HepG2 (cell line): ENCODE measurements around the gene ZKSCAN8. TPM values are rescaled to one million over a fixed set of nuclear protein-coding genes. Genes with fewer than 3 reads are reported as not detected.

ENCODE experiments used
- AHR ChIP-seq: IDR thresholded peaks from 2 replicates; pipeline ENCODE4 v1.6.1; 2018; ENCODE audit warnings: missing genetic modification reagents, missing compliant biosample characterization
- ELF3 ChIP-seq: IDR thresholded peaks from 2 replicates; pipeline ENCODE4 v1.6.1; 2016; ENCODE audit warnings: missing genetic modification reagents, missing compliant biosample characterization
- IRX3 ChIP-seq: sonication (generic); formaldehyde crosslinking; IDR thresholded peaks from 2 replicates; pipeline ENCODE4 v1.8.1; 2023; ENCODE audit warnings: mild to moderate bottlenecking, low read depth, missing genetic modification reagents, borderline replicate concordance
- KDM6A ChIP-seq: IDR thresholded peaks from 2 replicates; pipeline ENCODE4 v1.6.1; 2016; ENCODE audit warnings: low read depth
- MEIS1 ChIP-seq: sonication (generic); formaldehyde crosslinking; IDR thresholded peaks from 2 replicates; pipeline ENCODE4 v1.9.0; 2021; ENCODE audit warnings: mild to moderate bottlenecking, missing genetic modification reagents, moderate library complexity, borderline replicate concordance
- MZF1 ChIP-seq: sonication (generic); formaldehyde crosslinking; IDR thresholded peaks from 2 replicates; pipeline ENCODE4 v1.8.1; 2023; ENCODE audit warnings: mild to moderate bottlenecking, missing genetic modification reagents, borderline replicate concordance
- NR2F6 ChIP-seq, 2 experiments: IDR thresholded peaks; 2 replicates each; pipeline ENCODE4 v1.6.1; 2016; ENCODE audit warnings: antibody characterized with exemption in 1 of 2, mild to moderate bottlenecking in 1 of 2
- PHF5A ChIP-seq: IDR thresholded peaks from one replicate; pipeline ENCODE4 v1.6.1; 2018; ENCODE audit warnings: low read depth, missing genetic modification reagents; ENCODE audit not compliant: unreplicated experiment
- PHF8 ChIP-seq: sonication (generic); formaldehyde crosslinking; IDR thresholded peaks from 2 replicates; pipeline ENCODE4 v1.5.0; 2020; ENCODE audit warnings: missing genetic modification reagents
- RFX1 ChIP-seq: fragments of 450-650 bp; IDR thresholded peaks from 2 replicates; pipeline ENCODE4 v1.6.1; 2017
- YY1 ChIP-seq: IDR thresholded peaks from 2 replicates; pipeline ENCODE4 v1.6.1; 2011; ENCODE audit warnings: low read length, low read depth, moderate library complexity, mild to moderate bottlenecking; ENCODE audit not compliant: insufficient read depth, insufficient replicate concordance
- ZBTB42 ChIP-seq: sonication (generic); formaldehyde crosslinking; IDR thresholded peaks from 2 replicates; pipeline ENCODE4 v1.5.0; 2020; ENCODE audit warnings: mild to moderate bottlenecking, missing genetic modification reagents
- ZIK1 ChIP-seq: sonication (generic); formaldehyde crosslinking; IDR thresholded peaks from 2 replicates; pipeline ENCODE4 v1.5.0; 2020; ENCODE audit warnings: mild to moderate bottlenecking, low read depth, missing genetic modification reagents, borderline replicate concordance
- ZNF251 ChIP-seq: sonication (generic); formaldehyde crosslinking; IDR thresholded peaks from 2 replicates; pipeline ENCODE4 v1.9.0; 2021; ENCODE audit warnings: mild to moderate bottlenecking, missing genetic modification reagents
- ZNF3 ChIP-seq: IDR thresholded peaks from 2 replicates; pipeline ENCODE4 v1.7.0; 2017; ENCODE audit warnings: inconsistent platforms
- ZNF333 ChIP-seq: sonication (generic); formaldehyde crosslinking; IDR thresholded peaks from 2 replicates; pipeline ENCODE4 v1.4.0; 2020; ENCODE audit warnings: mild to moderate bottlenecking, missing genetic modification reagents, borderline replicate concordance
- ZNF75D ChIP-seq: sonication (generic); formaldehyde crosslinking; IDR thresholded peaks from 2 replicates; pipeline ENCODE4 v1.8.1; 2023; ENCODE audit warnings: missing genetic modification reagents, mild to moderate bottlenecking, borderline replicate concordance
- ZNF777 ChIP-seq: sonication (generic); formaldehyde crosslinking; IDR thresholded peaks from 2 replicates; pipeline ENCODE4 v1.4.0; 2020; ENCODE audit warnings: missing genetic modification reagents
- ZNF790 ChIP-seq: sonication (generic); formaldehyde crosslinking; IDR thresholded peaks from 2 replicates; pipeline ENCODE4 v1.8.0; 2022; ENCODE audit warnings: missing genetic modification reagents, mild to moderate bottlenecking, borderline replicate concordance
- ZNF879 ChIP-seq: sonication (generic); formaldehyde crosslinking; IDR thresholded peaks from 2 replicates; pipeline ENCODE4 v1.8.1; 2023; ENCODE audit warnings: missing genetic modification reagents
- polyA plus RNA-seq, 8 experiments: library from polyadenylated mRNA; depleted of rRNA in 3 of 8; stranded (reverse) in 7 of 8; unstranded in 1 of 8; fragments of >200 nt; fragmentation: Illumina TruSeq in 4 of 8; extraction: Trizol in 4 of 8; gene quantifications; 2 replicates each; pipeline versions ENCODE4 v1.2.1 to v1.2.3, GENCODE V29; 2011 to 2016; ENCODE audit warnings: low read depth in 4 of 8, missing spikeins in 1 of 8, mixed read lengths in 1 of 8; ENCODE audit not compliant: insufficient read depth in 1 of 8
- total RNA-seq, 5 experiments: library from RNA; depleted of rRNA; stranded (reverse); fragments of >200 nt; fragmentation: Illumina TruSeq; extraction: Trizol; gene quantifications; 2 replicates each; pipeline ENCODE4 v1.2.3, GENCODE V29; 2016; ENCODE audit warnings: low read depth in 1 of 5
- TF ChIP-seq, protein P1 (sequence below): sonication (generic); formaldehyde crosslinking; IDR thresholded peaks from 2 replicates; pipeline ENCODE4 v1.8.1; 2023; ENCODE audit warnings: mild to moderate bottlenecking, missing genetic modification reagents
- TF ChIP-seq, protein P2 (sequence below): sonication (generic); formaldehyde crosslinking; IDR thresholded peaks from 2 replicates; pipeline ENCODE4 v1.5.1; 2020; ENCODE audit warnings: mild to moderate bottlenecking, missing genetic modification reagents, moderate library complexity
- TF ChIP-seq, protein P3 (sequence below): sonication (generic); formaldehyde crosslinking; IDR thresholded peaks from 2 replicates; pipeline ENCODE4 v1.4.0; 2020; ENCODE audit warnings: missing genetic modification reagents
- TF ChIP-seq, protein P4 (sequence below): sonication (generic); formaldehyde crosslinking; IDR thresholded peaks from 2 replicates; pipeline ENCODE4 v1.4.0; 2020; ENCODE audit warnings: missing genetic modification reagents
- TF ChIP-seq, protein P5 (sequence below): IDR thresholded peaks from 2 replicates; pipeline ENCODE4 v1.6.1; 2016; ENCODE audit warnings: mild to moderate bottlenecking

The ZKSCAN8 gene
- total and polyA plus RNA-seq, 2 of the 13 experiments (the other 11 are each of a cell fraction or from before 2014, with no cell fraction given): 12.4 to 20.9 TPM

DNA sequence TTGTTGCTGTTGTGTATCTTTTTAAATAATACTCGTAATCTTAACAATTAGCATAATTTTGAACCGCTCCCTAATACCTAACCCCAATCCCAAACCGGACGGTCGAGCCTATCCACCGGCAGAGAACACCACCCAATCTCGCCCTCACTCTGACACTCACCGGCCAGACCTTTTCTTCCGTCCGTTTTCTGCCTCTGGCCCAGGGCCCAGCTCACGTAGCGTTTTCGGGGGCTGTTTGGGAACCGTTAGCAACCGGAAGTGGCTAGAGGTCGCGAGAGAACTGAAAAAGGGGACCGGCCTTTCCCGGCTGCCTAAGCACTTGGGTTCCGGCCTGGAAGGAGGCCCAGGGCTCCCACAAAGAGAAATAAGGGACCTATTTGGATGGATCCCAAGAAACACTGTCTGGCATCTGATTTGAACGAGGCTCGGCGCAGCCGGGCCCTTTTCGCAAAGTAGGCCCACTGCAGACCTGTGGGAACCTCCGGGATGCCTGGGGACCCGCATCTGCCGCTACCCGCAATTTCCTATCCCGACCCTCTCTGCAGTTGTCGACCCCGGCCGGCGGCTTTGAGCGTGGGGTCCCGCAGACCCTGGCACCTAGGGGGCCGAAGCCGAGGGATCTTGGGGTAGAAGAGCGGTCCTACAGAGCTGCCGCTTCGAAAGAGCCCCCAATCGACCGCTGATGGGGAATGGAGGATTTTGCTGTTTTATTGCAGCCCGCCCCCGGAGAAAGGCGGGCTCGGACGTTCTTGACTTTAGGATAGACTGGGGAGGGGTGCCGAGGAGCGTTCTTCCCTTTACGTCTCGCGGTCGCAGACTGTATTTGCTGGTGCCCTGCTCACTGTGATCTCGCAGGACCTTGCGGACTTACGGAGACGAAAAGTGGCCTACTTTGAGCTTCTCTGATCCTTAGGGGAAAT is 4.8 kb upstream of the ZKSCAN8 start (continued):
- no peak for TF ChIP-seq ZNF251 (CRISPR knock-in tag)
- TF ChIP-seq PHF8 (CRISPR knock-in tag): peak; percentile 91
- peak; percentile 77 for TF ChIP-seq ELF3 (CRISPR knock-in tag)
- peak; percentile 94 for TF ChIP-seq ZNF333 (CRISPR knock-in tag)
- no peak for TF ChIP-seq MZF1 (CRISPR knock-in tag)
- peak; percentile 88; the same call in 1 of the 2 replicates for TF ChIP-seq AHR (CRISPR knock-in tag)
- TF ChIP-seq, protein P1, sequence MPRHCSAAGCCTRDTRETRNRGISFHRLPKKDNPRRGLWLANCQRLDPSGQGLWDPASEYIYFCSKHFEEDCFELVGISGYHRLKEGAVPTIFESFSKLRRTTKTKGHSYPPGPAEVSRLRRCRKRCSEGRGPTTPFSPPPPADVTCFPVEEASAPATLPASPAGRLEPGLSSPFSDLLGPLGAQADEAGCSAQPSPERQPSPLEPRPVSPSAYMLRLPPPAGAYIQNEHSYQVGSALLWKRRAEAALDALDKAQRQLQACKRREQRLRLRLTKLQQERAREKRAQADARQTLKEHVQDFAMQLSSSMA: peak; percentile 90
- peak; percentile 90; the same call in 1 of the 2 replicates for TF ChIP-seq ZNF790
- no peak for TF ChIP-seq IRX3 (CRISPR knock-in tag)
- TF ChIP-seq, protein P2, sequence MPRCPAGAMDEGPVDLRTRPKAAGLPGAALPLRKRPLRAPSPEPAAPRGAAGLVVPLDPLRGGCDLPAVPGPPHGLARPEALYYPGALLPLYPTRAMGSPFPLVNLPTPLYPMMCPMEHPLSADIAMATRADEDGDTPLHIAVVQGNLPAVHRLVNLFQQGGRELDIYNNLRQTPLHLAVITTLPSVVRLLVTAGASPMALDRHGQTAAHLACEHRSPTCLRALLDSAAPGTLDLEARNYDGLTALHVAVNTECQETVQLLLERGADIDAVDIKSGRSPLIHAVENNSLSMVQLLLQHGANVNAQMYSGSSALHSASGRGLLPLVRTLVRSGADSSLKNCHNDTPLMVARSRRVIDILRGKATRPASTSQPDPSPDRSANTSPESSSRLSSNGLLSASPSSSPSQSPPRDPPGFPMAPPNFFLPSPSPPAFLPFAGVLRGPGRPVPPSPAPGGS (CRISPR knock-in tag): peak; percentile 96
- TF ChIP-seq, protein P3, sequence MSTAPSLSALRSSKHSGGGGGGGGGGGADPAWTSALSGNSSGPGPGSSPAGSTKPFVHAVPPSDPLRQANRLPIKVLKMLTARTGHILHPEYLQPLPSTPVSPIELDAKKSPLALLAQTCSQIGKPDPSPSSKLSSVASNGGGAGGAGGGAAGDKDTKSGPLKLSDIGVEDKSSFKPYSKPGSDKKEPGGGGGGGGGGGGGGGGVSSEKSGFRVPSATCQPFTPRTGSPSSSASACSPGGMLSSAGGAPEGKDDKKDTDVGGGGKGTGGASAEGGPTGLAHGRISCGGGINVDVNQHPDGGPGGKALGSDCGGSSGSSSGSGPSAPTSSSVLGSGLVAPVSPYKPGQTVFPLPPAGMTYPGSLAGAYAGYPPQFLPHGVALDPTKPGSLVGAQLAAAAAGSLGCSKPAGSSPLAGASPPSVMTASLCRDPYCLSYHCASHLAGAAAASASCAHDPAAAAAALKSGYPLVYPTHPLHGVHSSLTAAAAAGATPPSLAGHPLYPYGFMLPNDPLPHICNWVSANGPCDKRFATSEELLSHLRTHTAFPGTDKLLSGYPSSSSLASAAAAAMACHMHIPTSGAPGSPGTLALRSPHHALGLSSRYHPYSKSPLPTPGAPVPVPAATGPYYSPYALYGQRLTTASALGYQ (CRISPR knock-in tag): peak; percentile 86
- peak; percentile 83 for TF ChIP-seq ZNF777 (CRISPR knock-in tag)
- peak; percentile 78 for TF ChIP-seq YY1
- no peak for TF ChIP-seq ZBTB42 (CRISPR knock-in tag)
- TF ChIP-seq ZNF75D (CRISPR knock-in tag): no peak; the same call in 1 of the 2 replicates
- peak; percentile 51; the same call in 1 of the 2 replicates for TF ChIP-seq MEIS1 (CRISPR knock-in tag)
- TF ChIP-seq PHF5A (CRISPR knock-in tag): peak; percentile 53
- TF ChIP-seq NR2F6 (IDR thresholded peaks at IDR 0.05): peak; percentile 74
- peak; percentile 67 for TF ChIP-seq NR2F6 (CRISPR knock-in tag; IDR thresholded peaks at IDR 0.05)
- no peak for TF ChIP-seq RFX1
- TF ChIP-seq, protein P4, sequence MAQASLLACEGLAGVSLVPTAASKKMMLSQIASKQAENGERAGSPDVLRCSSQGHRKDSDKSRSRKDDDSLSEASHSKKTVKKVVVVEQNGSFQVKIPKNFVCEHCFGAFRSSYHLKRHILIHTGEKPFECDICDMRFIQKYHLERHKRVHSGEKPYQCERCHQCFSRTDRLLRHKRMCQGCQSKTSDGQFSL (CRISPR knock-in tag): peak; percentile 82
- TF ChIP-seq ZIK1 (CRISPR knock-in tag): 0 out of 2 replicates have a peak, but pooled peaks have one; percentile 73
- TF ChIP-seq KDM6A (CRISPR knock-in tag): no peak
- peak; percentile 84; the same call in 1 of the 2 replicates for TF ChIP-seq ZNF879 (CRISPR knock-in tag)
- TF ChIP-seq, protein P5, sequence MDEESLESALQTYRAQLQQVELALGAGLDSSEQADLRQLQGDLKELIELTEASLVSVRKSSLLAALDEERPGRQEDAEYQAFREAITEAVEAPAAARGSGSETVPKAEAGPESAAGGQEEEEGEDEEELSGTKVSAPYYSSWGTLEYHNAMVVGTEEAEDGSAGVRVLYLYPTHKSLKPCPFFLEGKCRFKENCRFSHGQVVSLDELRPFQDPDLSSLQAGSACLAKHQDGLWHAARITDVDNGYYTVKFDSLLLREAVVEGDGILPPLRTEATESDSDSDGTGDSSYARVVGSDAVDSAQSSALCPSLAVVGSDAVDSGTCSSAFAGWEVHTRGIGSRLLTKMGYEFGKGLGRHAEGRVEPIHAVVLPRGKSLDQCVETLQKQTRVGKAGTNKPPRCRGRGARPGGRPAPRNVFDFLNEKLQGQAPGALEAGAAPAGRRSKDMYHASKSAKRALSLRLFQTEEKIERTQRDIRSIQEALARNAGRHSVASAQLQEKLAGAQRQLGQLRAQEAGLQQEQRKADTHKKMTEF (CRISPR knock-in tag): peak; percentile 98
- no peak for TF ChIP-seq ZNF3 (CRISPR knock-in tag)
